HG03460 (cell line): ENCODE measurements around the gene DUSP28.
A peak's percentile ranks its signal among the peaks of the same experiment; 100 is the strongest.
"Not testable (repeated sequence)": the region's sequence is repeated elsewhere in the genome, so short reads cannot be mapped to it uniquely, and the experiment has no call there.

Source experiments
- ATAC-seq: cut with Tn5 transposase; IDR thresholded peaks from one replicate; pipeline ENCODE4 v1.9.1; 2021; ENCODE audit not compliant: unreplicated experiment

Gene DUSP28

GRCh38 chr2:240559286-240559685 is 871 bp upstream of the DUSP28 start:
- no peak for ATAC-seq

DNA sequence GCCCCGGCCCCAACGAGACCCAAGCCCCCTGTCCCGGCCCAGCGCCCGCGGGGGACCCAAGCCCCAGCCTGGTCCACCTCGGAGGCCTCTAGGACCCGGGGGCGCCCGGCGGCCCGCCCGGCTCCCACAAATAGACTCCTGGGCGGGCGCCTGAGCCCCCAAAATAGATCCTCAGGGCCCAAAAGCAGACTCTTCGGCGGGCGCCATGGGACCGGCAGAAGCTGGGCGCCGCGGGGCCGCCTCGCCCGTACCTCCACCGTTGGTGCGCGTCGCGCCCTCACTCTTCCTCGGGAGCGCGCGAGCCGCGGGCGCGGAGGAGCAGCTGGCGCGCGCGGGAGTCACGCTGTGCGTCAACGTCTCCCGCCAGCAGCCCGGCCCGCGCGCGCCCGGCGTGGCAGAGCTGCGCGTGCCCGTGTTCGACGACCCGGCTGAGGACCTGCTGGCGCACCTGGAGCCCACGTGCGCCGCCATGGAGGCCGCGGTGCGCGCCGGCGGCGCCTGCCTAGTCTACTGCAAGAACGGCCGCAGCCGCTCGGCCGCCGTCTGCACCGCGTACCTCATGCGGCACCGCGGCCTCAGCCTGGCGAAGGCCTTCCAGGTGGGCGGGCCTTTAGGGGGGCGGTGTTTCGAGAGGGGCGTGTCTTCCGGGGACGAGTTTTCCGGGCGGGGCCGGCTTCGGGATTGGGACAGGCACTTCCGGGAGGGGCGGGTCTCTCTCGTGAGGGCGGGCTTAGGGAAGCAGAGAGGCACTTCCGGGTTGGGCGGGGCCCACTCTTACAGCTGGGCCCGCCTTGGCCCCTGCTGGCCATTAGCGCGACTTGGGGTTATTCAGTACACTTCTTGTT is 545 bp downstream of the DUSP28 start:
- peak; percentile 50 for ATAC-seq

DNA sequence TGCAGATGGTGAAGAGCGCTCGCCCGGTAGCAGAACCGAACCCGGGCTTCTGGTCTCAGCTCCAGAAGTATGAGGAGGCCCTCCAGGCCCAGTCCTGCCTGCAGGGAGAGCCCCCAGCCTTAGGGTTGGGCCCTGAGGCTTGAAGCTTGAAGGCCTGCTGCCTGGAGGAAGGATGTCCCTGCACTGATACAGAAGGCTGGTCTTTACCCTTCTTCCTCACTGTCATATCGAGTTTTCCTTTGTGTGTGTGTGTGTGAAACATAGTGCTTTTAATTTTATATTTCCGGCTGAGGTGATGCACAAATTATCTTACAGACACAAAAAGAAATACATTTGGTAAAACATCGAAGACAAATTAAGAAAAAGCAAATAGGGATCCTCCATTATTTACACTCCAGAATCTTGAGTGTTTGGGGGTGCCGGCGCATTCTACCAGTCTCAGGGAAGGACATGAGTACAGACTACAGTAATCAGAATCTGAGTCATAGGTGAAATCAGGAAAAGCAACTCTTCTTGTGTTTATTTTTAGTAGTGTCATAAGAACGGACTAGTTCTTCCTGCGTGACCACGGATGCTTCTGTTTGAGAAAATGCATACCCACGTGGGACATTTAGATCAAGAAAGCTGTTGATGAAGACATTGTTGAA is 1.3 kb downstream of the DUSP28 start:
- peak; percentile 1 for ATAC-seq

DNA sequence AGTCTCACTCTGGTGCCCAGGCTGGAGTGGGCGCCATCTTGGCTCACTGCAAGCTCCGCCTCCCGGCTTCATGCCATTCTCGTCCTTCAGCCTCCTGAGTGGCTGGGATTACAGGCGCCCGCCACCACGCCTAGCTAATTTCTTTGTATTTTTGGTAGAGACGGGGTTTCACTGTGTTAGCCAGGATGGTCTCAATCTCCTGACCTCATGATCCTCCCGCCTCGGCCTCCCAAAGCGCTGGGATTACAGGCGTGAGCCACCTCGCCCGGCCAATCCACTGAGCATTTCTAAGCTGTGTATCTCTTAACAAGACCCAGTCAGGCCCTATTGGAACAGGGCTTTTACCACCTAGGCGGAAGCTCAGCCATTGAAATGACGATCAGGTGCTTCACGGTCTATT is 3.1 kb downstream of the DUSP28 start:
- not testable (repeated sequence) for ATAC-seq

DNA sequence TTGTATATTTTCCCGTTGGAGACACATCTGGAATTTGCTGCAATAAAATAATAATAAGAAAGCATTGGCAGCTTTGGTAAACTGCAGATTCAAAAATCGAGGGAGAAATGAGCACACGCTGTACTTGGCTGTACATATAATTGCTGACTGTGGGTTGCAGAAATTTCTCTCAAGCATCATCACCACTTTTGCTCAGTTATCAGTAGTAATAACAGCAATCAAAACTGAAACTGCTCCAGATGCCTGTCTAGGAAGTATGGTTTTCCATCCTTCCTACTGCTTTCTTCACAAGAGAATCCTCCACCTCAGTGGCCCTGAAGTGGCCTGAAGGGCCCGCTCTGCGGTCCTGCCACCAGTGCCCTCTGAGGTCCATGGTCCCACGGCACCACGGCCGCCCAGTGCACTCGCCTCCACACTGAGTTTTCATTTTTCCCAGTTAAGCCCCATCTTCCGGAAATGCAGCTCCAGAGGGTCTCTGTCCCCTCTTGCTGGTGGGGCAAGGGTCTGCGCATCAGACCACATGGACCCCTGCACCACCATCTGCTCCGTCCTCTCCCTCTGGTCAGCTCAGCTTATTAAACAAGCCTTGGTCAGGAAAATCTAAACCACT is 3.9 kb downstream of the DUSP28 start:
- no peak for ATAC-seq

DNA sequence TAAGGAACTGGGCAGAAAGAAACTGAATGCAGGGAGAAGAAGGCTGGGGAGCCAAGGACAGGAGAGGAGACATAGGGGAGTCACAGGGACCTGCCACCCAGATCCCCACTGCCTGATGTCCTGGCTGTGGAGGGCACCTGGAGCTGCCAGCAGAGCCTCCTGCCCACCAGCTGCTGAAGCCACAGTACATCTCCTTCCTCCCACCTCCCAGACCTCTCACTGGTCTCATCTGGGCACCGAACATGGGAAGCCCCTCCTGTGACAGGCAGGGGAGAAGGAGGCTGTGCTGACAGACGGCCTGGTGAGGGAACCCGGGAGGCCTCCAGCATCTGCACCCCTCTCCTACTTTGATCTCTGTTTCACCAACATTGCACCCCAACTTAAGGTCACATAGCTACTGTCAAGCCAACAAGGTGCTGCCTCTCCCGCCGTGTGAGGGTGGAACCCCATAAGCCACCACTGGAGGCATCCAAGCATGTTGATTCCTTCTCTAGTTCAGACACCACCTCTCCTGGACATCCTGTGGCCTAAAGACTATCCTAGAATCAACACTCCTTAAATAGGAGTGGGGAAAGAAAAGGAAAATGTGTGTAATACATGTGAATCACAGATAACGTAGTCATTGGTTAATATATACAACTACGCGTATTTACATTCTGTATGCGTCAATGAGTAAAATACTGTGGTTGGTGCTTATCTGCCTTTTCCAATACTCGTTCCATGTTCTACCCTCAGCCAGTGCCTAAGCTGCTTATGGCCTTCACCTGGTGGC is 4.6 kb downstream of the DUSP28 start:
- ATAC-seq, result no peak

GRCh38 chr2:240565333-240566202 is 5.4 kb downstream of the DUSP28 start:
- ATAC-seq, result peak; percentile 37

DNA sequence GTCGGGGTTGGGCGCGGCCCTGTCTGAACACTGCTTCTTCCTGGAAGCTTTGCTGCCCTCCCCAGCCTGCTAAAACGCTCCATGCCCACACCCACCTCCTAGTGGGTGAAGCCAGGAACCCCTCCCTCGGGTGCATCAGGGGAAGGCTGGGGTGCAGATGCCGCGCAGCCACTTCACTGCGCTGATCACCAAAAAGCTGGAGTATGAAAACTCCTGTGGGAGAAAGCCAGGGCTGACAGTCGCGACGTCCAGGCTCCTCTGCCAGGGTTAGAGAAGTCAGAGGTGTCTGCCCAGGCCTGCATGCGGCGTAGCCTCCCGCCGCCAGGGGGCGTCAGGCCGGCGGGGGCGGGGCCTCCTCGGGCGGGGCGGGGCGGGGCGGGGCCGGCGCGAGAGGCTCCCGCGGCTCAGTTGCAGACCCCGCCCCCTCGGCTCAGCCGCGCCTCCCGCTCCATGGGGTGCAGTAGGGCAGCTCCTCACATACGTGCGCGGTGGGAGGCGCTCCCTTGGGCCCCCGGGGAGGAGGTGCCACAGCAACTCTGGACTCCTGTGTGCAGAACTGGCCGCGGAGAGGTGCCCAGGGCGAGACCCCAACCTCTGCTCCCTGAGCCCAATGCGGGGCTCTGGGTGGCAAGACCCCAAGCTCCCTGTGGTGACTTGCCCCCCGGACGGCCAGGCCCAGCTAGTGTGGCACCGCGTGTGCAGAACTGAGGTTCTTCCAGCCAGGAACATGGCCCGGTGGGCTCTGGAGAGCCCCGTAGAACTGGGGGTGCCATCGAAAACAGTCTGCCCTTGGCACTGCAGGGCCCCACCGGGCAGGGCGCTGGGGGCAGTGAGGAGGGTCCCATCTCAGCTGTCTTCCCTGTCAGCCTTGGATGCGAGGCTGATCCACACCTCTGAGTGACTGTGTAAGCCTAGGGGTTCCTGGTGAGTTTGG is 6.3 kb downstream of the DUSP28 start:
- ATAC-seq, result peak; percentile 45

GRCh38 chr2:240567137-240567871 is 7.1 kb downstream of the DUSP28 start:
- no peak for ATAC-seq

DNA sequence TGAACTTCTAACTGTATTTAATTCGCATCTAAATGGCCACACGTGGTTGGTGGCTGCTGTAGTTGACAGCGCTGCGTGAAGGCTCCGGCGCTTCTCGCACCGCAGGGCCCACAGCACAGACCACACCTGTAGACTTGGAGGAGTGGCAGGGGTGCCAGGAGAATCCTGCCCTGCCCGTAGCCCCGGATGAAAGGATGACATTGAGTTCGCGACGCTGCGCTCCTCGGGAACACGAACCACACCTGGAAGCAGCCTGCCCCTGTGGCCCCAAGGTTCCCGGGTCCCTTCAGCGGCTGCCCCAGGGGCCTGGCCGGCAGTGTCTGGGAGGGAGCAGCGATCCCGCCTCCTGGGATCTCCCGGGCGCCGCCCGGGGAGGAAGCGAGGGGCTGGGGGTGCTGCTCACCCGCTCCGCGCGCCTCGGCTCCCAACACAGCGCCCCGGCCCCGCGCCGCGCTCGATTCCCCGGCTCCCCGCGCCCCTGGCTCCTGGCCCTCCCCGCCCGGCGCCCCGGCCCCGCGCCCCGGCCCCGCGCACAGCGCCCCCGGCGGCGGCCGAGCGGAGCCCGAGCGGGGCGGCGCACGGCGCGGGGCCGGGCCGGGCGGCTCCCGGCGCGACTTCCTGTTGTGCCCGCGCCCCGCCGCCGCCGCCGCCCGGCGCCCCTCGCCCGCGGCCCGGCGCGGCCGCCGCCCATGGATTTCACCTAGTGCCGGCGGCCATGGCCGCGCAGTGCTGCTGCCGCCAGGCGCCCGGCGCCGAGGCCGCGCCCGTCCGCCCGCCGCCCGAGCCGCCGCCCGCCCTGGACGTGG is 7.9 kb downstream of the DUSP28 start, which contains the start of gene RNPEPL1:
Gene RNPEPL1, plus strand, starts transcription at position 613 of the 806 bp plus-strand sequence. Its CDS starts 103 bp downstream, at position 716.
- no peak for ATAC-seq

GRCh38 chr2:240568678-240569522 is 8.7 kb downstream of the DUSP28 start:
- no peak for ATAC-seq

GRCh38 chr2:240569523-240569997 is 9.4 kb downstream of the DUSP28 start:
- no peak for ATAC-seq

GRCh38 chr2:240569998-240570530 is 9.9 kb downstream of the DUSP28 start:
- no peak for ATAC-seq

DNA sequence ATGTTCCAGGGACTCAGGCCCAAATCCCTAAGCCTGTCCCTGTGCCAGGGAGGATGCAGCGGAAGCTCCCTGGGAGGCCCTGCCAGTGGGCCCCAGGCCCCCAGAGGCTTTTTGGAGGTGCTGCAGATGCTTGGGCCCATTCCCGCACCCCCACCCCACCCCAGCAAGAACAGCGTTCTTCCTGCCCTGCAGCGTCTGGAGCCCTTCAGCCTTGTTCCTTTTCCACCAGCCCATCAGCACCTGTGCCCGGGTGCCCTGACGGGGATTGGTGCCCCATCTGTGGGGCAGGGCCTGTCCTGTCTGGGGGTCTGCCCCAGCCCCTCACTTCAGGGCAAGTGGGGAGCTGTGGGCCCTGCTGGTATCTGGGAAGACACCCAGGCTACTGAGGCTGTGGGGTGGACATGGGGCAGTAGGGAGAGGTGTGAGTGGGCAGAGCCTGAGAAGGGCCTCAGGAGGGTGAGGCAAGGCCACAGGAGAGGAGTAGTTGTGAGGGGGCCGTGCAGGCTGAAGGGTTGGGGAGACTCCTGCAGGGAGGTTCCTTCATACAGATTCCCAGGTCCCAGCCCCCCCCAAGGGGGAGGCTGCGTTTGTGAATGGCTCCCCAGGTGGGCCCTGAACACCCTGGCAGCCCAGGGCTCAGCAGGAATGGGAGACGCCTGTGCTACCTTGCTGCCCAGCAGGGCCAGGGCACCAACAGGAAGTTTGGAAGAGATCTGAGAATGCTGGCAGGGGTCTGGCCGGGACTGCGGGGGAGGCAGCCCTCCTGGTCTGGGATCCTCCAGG is 10.6 kb downstream of the DUSP28 start:
- no peak for ATAC-seq

DNA sequence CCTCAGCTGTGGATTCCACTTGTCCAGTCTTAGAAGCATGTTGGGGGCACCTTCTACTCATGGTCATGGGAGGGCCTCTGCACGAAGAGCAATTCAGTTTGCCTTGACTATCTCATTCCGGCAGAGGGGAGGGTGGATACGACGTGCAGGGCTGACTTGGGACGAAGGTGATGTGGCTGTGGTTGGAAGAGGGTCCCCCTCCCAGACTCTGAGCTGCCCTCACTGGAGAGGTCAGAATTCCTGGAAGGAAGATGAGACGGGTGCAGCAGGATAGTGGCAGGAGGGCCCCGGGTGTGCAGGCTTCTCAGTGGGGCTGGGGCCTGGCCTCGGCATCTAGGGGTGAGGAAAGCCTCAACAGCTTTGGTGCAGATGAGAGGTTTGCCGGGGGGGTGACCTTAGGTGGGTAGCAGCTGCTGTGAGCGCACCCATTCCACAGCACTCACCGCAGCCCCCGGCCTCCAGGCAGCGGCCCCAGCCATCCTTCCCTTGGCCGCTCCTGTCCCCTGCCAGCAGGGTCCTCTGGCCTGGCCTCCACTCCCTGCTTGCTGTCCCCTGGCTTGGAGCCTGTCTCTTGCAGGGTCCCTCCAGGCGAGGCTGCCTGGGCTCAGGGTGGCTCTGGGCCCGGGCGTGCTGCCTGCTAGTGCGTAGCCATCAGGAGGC is 11.3 kb downstream of the DUSP28 start:
- ATAC-seq, result no peak
